Transverse colon (tissue), 4 donors: ENCODE results near the gene NOC2L. TPM values are rescaled to one million over a fixed set of nuclear protein-coding genes. Genes with fewer than 3 reads are reported as not detected.
A peak's percentile ranks its signal among the peaks of the same experiment; 100 is the strongest.

Experiments used
- DNase-seq: peaks from one replicate; pipeline ENCODE4 v3.0.0-alpha.2; 2019
- H3K27ac ChIP-seq, 4 donors: fragments of 200-600 bp; sonication (generic); 2 replicates each; pipeline ENCODE4 v1.5.1; 2016 to 2018; ENCODE audit warnings: inconsistent platforms in 4 of 4
- H3K27me3 ChIP-seq: fragments of 200-600 bp; sonication (generic); 2 replicates; pipeline ENCODE4 v1.5.1; 2017; ENCODE audit warnings: inconsistent platforms
- H3K36me3 ChIP-seq, 4 donors: fragments of 200-600 bp; sonication (generic); 2 replicates each; pipeline ENCODE4 v1.5.1; 2017 to 2019; ENCODE audit warnings: inconsistent platforms in 4 of 4
- H3K4me1 ChIP-seq, 4 donors: fragments of 200-600 bp; sonication (generic); 2 replicates each; pipeline ENCODE4 v1.5.1; 2017 to 2020; ENCODE audit warnings: inconsistent platforms in 4 of 4
- H3K4me3 ChIP-seq, 4 donors: fragments of 200-600 bp; sonication (generic); 1 replicate in 1 of 4; 2 replicates in 3 of 4; pipeline versions ENCODE4 v1.5.1 to v1.6.1; 2017 to 2019; ENCODE audit warnings: inconsistent platforms in 4 of 4
- H3K9me3 ChIP-seq, 2 donors: fragments of 200-600 bp; sonication (generic); 2 replicates each; pipeline ENCODE4 v1.5.1; 2017 to 2019; ENCODE audit warnings: inconsistent platforms in 2 of 2
- CTCF ChIP-seq, 5 experiments: fragments of 200-600 bp in 3 of 5; fragments of 450-650 bp in 2 of 5; sonication (generic) in 3 of 5; IDR thresholded peaks; 1 replicate in 2 of 5; 2 replicates in 3 of 5; pipeline ENCODE4 v1.5.1; 2016 to 2017; ENCODE audit warnings: antibody characterized with exemption in 5 of 5, inconsistent platforms in 3 of 5, mild to moderate bottlenecking in 2 of 5, moderate library complexity in 1 of 5
- EP300 ChIP-seq: sonication (generic); formaldehyde crosslinking; IDR thresholded peaks from one replicate; pipeline ENCODE4 v1.6.1; 2017; ENCODE audit warnings: antibody characterized with exemption, low read depth
- POLR2A ChIP-seq: fragments of 450-650 bp; IDR thresholded peaks from one replicate; pipeline ENCODE4 v1.6.1; 2016; ENCODE audit warnings: antibody characterized with exemption, mild to moderate bottlenecking, moderate library complexity
- POLR2AphosphoS5 ChIP-seq, 3 donors: sonication (generic); formaldehyde crosslinking; IDR thresholded peaks; one replicate each; pipeline ENCODE4 v1.6.1; 2016; ENCODE audit warnings: antibody characterized with exemption in 3 of 3
- WGBS, 2 donors: methylation state at CpG; one replicate each; pipeline ENCODE4 v1.1.5; 2018; ENCODE audit warnings: low coverage in 1 of 2; 5-methylcytosine and 5-hydroxymethylcytosine counted together
- in situ Hi-C, 4 donors: fragments of 200-750 bp; cut with MboI; loops; one replicate each; pipeline versions ENCODE4 v1.15.0 to v1.15.1; 2017; ENCODE audit warnings: low sequenced_read_pairs in 3 of 4, low pct_ligation_motif_present in 1 of 4, low pct_unique_long_range_greater_than_20kb in 1 of 4
- intact Hi-C: fragments of 100-400 bp; cut with DNase I; formaldehyde crosslinking; loops from one replicate; pipeline ENCODE4 v1.15.1; 2023; ENCODE audit warnings: low total_unique reads
- total RNA-seq, 4 donors: library from RNA; depleted of rRNA; stranded (reverse); fragments of >200 nt; gene quantifications; one replicate each; pipeline ENCODE4 v1.1.0, GENCODE V29; 2016

The NOC2L gene
- total RNA-seq, 4 donors from 2014 or later: 17.6 to 50.4 (median 31.6) TPM

DNA sequence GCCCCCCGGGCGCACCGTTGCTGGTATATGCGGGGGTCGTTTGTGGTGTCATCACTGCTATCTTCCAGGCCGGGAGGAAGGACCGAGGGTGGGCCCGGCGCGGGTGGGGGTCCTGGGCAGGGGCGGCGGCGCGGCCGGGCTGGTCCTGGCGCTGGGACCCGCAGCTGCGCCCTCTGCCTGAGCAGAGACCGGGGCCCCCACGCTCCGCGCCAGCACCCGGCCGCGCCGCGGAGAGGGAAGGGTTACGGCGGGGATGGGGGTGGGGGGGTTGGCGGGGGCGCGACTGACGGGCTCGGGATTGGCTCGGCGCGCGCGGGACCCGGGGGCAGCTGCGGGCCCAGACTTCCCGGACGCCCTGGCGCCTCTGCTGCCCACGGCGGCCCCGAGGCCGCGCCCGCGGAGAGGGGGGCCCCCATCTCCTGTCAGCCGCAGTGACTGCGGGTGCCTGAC, 49.2 kb downstream of the NOC2L start:
- Histone ChIP-seq H3K4me3 (peak overlapping the region in 2 of 4 donors; percentile 7 to 14), H3K27me3 (peaks cover 75% of the 10 kb centered on the region), H3K9me3 (no peaks in the 10 kb centered on the region), H3K36me3 (no peaks in the 10 kb centered on the region), H3K27ac (no peak overlapping the region), H3K4me1 (peaks cover 0 to 41% (median 21%) of the 10 kb centered on the region in 4 donors)
- 16% methylated on average over 22 of the region's 53 CpGs; no CpG with 5 or more reads in 1 of the 2 donors for WGBS, 2 donors
- peak; percentile 7 for DNase-seq
- TF ChIP-seq POLR2AphosphoS5 (IDR thresholded peaks at IDR 0.05) (no peak), POLR2A (no peak), CTCF (IDR thresholded peaks at IDR 0.05) (no peak), EP300 (no peak)
- intact Hi-C loops: loop anchor here (5.0 kb wide), 1 partner anchor 57 kb away; the partner anchor contains the start of gene PLEKHN1
- in situ Hi-C loops: no loop called here

DNA sequence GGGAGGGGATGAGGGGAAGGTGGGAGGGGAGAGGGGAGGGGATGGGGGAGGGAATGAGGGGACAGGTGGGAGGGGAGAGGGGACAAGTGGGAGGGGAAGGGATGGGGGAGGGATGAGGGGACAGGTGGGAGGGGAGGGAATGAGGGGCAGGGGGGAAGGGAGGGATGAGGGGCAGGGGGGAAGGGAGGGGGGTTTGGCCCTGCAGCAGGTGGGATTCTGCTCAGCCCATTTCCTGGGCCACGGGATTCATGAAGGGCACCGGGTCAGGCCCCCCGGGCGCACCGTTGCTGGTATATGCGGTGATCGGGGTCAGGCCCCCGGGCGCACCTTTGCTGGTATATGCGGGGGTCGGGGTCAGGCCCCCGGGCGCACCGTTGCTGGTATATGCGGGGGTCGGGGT, 50.4 kb downstream of the NOC2L start:
- Histone ChIP-seq H3K9me3 (no peaks in the 10 kb centered on the region), H3K4me3 (no peak overlapping the region), H3K36me3 (no peaks in the 10 kb centered on the region), H3K27ac (no peak overlapping the region), H3K27me3 (peaks cover 65% of the 10 kb centered on the region), H3K4me1 (peaks cover 0 to 50% (median 27%) of the 10 kb centered on the region in 4 donors)
- WGBS, 2 donors: 74 to 87% methylated on average over 7 to 9 of the region's 16 CpGs
- no peak for DNase-seq
- intact Hi-C loops: no loop called here
- TF ChIP-seq EP300 (no peak), POLR2A (no peak), CTCF (IDR thresholded peaks at IDR 0.05) (no peak), POLR2AphosphoS5 (IDR thresholded peaks at IDR 0.05) (no peak)
- in situ Hi-C loops: no loop called here

DNA sequence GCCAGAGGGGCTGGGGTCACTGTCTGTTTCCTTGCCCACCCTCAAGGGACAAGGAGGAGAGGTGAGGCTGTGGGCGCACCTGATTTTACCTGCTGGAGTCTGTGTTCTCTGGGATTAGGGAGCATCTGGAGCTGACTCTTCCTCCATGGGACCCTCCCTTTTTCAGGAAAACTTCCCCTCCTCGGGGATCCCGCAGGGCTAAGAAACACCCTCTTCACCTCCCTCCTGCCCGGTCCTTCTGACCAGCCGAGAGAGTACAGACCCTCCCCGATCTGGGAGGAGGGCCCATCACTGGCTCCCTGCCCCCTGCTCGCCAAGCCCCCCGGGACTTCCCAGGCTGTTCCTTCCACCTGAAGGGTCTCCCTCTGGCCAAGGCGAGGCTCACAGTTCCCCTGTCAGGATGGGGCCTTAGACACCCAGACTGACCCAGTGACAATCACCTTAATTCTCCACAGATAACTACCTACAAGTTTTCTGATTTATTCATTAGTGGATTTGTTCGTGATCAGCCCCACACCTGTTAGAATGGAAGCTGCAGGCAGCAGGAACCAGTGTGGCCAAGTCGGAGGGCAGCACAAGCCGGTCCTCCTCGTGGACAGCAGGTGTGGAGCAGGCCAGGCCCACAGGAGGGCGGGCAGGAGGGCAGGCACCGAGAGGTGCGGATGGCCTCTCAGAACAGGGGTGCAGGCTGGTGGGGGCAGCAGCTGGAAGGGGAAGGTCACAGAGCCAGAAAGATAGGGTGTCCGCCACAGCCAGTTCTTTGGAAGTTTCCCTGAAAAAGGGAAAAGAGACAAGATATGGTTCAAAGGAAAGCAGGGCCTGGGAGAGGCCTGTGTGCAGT, 51.2 kb downstream of the NOC2L start:
- no peaks in the 10 kb centered on the region for H3K9me3 ChIP-seq
- H3K4me3 ChIP-seq: no peak overlapping the region
- TF ChIP-seq POLR2AphosphoS5 (IDR thresholded peaks at IDR 0.05) (no peak), EP300 (no peak), CTCF (IDR thresholded peaks at IDR 0.05) (no peak), POLR2A (no peak)
- H3K4me1 ChIP-seq: peaks cover 0 to 50% (median 27%) of the 10 kb centered on the region in 4 donors
- in situ Hi-C loops: no loop called here
- no peaks in the 10 kb centered on the region for H3K36me3 ChIP-seq
- no peak overlapping the region for H3K27ac ChIP-seq
- intact Hi-C loops: no loop called here
- peaks cover 61% of the 10 kb centered on the region for H3K27me3 ChIP-seq
- DNase-seq: peak; percentile 4
- WGBS, 2 donors: 86 to 100% methylated on average over 1 to 17 of the region's 17 CpGs

GRCh38 chr1:906600-907420, 52.2 kb downstream of the NOC2L start:
- Histone ChIP-seq H3K9me3 (no peaks in the 10 kb centered on the region), H3K4me3 (no peak overlapping the region), H3K27ac (no peak overlapping the region), H3K36me3 (no peaks in the 10 kb centered on the region), H3K27me3 (peaks cover 61% of the 10 kb centered on the region), H3K4me1 (peaks cover 0 to 46% (median 27%) of the 10 kb centered on the region in 4 donors)
- intact Hi-C loops (no loop called here), in situ Hi-C loops (no loop called here)
- peak; percentile 75 for DNase-seq
- TF ChIP-seq POLR2AphosphoS5 (IDR thresholded peaks at IDR 0.05): no peak
- WGBS, 2 donors: 21 to 50% methylated on average over 3 to 20 of the region's 20 CpGs
